Dermis microvascular lymphatic vessel endothelial cell (primary cell): ENCODE data around the gene ASAH2B. TPM values are rescaled to one million over a fixed set of nuclear protein-coding genes. Genes with fewer than 3 reads are reported as not detected.

ENCODE experiments used
- DNase-seq, 2 donors: peaks; one replicate each; pipeline versions ENCODE4 v3.0.0 to v3.0.0-alpha.2; 2010; ENCODE audit warnings: low read depth in 2 of 2
- total RNA-seq: library from RNA; depleted of rRNA; stranded (reverse); fragments of >200 nt; gene quantifications from 2 replicates; pipeline ENCODE4 v1.2.1, GENCODE V29; 2014

The ASAH2B gene
- total RNA-seq, 1 donor from 2014 or later: 1.0 TPM

DNA sequence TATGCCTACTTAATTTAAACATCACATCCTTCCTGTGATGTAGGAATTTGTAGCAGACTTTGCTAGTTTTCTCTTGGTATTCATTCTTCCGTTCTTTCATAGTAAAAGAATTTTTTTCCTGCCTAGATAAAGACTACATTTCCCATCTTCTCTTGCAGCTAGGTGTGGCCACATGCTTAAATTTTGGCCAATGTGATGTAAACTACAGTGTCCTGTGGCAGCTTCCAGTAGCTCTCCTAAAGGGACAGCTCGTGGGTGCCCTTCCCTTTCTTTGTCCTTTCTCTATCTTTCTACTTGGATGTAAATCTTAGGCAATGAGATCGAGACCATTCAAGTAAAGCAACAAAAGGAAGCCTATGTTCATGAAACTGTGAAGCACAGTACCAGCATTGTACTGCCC, 58.6 kb downstream of the ASAH2B start:
- no peak for DNase-seq

DNA sequence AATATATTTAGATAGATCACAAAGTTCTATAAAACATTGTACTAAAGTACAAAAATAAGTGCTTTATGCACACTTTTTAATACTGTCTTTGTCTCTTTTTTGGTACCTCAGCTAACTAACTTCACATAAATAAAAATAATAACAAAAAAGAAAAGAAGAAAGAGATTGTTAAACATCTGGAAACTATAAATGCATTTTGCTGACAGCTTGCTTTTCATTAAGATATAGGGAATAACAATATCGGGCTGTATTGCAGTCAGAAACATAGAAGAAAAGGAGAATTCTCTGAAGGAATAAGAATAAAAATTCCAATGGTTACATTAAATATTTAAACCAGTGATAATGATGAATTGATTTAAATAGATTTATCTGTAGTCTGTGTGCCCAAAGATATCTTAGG, 59.9 kb downstream of the ASAH2B start:
- DNase-seq: no peak

DNA sequence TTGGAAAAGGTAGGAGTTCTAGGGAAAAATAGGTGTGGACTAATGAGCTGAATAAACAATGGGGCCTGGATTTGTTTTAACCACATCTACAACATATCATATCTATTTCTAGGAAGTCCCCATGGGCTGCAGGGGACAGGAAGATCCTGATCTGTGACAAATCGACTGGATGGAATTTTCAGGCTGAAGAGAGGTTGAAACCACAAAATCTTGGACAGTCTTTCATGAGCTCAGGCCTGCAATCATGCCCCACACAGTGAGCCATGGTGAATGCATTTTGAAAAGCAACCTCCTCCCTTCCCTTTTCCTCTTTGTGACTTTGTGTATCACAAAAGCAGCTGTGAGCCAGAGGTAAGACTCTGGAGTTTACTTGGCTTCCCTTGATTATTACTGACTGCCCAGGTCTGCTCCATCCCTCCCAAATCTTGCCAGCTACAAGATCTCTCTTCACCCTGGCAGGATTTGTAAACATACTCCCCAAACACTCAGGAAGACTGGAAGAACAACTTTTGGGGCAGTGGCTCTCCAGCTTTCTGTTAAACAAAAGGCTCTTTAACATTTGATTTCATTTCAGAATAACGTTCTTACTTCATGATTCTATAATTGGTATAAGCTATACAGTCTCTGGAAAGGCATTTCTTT, 66.4 kb downstream of the ASAH2B start:
- DNase-seq: no peak

DNA sequence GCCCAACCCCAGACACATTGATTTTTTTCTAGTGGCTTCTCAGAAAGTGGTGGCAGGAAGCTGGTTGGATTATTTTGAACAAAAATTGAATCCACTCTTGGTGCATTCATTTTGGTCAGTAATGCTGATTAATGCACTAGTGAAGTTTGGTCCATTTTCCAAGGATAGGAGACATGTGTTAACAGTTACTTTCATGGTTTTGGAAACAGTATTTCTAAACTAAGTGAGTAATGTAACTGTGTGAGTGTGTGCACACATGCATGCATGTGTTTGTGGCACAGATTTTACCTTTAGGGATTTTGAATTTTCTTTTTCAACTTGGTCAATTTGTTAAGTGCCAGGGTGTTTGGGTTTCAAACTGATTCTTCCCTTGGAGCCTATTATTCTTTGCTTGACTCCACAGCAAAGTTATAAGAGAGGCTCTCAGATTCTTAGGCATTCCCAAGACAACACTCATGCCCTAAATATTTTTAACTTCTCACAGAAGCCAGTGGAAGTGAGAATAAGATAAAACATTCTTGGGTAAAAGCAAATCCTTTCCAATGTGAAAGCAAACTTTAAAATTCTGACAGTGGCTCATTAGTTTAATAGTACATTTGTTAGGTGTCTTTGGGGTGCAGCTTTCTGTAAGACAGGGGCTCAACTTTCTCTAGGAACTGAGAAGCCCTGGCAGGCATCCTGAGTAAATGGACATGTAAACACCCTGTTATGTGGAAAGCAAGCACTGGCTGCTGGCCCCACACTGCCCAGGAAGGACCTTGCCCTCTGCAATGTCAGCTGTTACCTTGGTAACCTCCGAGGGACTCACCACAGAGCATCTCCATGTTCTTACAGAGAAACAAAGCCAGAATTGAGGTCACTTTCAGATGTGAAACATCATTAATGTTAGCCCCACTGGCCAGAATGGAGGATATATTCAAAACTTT, 68.4 kb downstream of the ASAH2B start:
- DNase-seq: no peak

Other genes starting within 250 kb of the ASAH2B start
- gene SGMS1, start 116.0 kb upstream of the ASAH2B start, total RNA-seq: 50.8 and 69.2 TPM in 2 replicates
- not detected in 2 replicates for gene A1CF, start 145.7 kb downstream of the ASAH2B start, total RNA-seq